SK-N-MC (cell line): ENCODE measurements around the gene F10.

ENCODE experiments used
- EZH2 ChIP-seq: fragments of 200-600 bp; sonication (generic); IDR thresholded peaks from one replicate; pipeline ENCODE4 v1.6.1; 2017; ENCODE audit warnings: antibody characterized with exemption
- POLR2AphosphoS5 ChIP-seq: IDR thresholded peaks from 2 replicates; pipeline ENCODE4 v1.6.1; 2012; ENCODE audit warnings: mild to moderate bottlenecking, low read depth, low read length, borderline replicate concordance

DNA sequence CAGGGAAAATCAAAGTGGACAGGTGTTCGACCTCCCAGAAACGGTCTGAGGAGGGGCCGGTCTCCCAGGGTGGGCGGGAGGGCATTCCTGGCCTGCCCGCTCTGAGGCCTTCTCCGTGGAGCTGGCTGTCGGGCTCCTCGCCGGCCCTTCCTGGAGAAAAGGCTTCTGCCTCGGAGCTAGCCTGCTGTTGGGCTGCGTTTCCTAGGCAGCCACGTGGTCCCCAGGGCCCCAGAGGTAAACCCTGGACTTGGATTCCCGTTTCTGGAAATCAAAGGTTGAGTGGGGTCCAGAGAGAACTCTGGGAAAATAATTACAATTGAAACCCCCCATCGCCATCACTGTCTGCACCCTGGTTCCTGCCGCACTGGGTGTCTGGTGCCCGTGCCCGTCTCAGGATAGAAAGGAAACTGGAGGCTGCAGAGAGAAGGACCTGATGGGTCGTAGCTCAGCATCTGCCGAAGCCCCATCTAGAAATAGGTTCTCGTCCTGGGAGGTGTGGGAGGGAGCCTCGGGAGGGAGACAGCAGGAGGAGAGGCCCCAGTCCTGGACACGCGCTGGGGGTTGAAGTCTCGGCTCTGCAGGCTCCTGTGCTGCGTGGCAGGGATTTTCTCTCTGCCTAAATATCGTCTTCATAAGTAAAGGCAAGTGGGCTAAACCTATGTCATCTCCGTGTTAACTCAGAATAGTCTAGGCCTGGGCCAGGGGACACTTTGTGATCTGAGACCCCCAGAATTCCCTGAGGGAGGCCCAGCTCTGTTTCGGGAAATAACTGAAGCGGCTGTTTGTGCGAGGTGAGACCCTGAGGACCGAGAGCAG lies 28.2 kb downstream of the F10 start:
- TF ChIP-seq EZH2, result no peak
- TF ChIP-seq POLR2AphosphoS5, result no peak
